DND-41 (cell line): ENCODE measurements around the gene RBAK.
A peak's percentile ranks its signal among the peaks of the same experiment; 100 is the strongest.

Source experiments
- ATAC-seq: fragments of 200-7000 bp; cut with Tn5 transposase; 3 replicates; pipeline ENCODE4 v1.9.1; 2021; ENCODE audit warnings: low read depth; ENCODE audit not compliant: insufficient read depth
- DNase-seq: peaks from one replicate; pipeline ENCODE4 v3.0.0-alpha.2; 2020
- H2AFZ ChIP-seq: 2 replicates; pipeline ENCODE4 v1.6.0; 2012; ENCODE audit warnings: low read depth, low read length
- H3K27ac ChIP-seq: 2 replicates; pipeline ENCODE4 v1.5.1; 2012; ENCODE audit warnings: low read length, inconsistent platforms
- H3K27me3 ChIP-seq: fragments of 200-600 bp; sonication (generic); 2 replicates; pipeline ENCODE4 v1.6.0; 2012; ENCODE audit warnings: low read length, mild to moderate bottlenecking, inconsistent platforms; ENCODE audit not compliant: insufficient read depth, poor library complexity
- H3K36me3 ChIP-seq: 2 replicates; pipeline ENCODE4 v1.5.1; 2012; ENCODE audit warnings: low read length, inconsistent platforms; ENCODE audit not compliant: insufficient read depth
- H3K4me1 ChIP-seq: 2 replicates; pipeline ENCODE4 v1.5.1; 2012; ENCODE audit warnings: mild to moderate bottlenecking, low read length; ENCODE audit not compliant: insufficient read depth
- H3K4me2 ChIP-seq: 2 replicates; pipeline ENCODE4 v1.6.0; 2012; ENCODE audit warnings: mild to moderate bottlenecking, moderate library complexity, low read length, inconsistent platforms; ENCODE audit not compliant: insufficient read depth
- H3K4me3 ChIP-seq, 2 experiments: fragments of 200-600 bp in 1 of 2; shearing (Covaris generic) in 1 of 2; 2 replicates each; pipeline ENCODE4 v1.5.1; 2012 to 2016; ENCODE audit warnings: inconsistent platforms in 2 of 2, low read length in 2 of 2, mild to moderate bottlenecking in 2 of 2, low read depth in 1 of 2, moderate library complexity in 1 of 2
- H3K79me2 ChIP-seq: 2 replicates; pipeline ENCODE4 v1.6.0; 2012; ENCODE audit warnings: low read length, inconsistent platforms; ENCODE audit not compliant: insufficient read depth
- H3K9ac ChIP-seq: 2 replicates; pipeline ENCODE4 v1.6.0; 2012; ENCODE audit warnings: low read depth, mild to moderate bottlenecking, inconsistent platforms, low read length, moderate library complexity
- H3K9me3 ChIP-seq: 2 replicates; pipeline ENCODE4 v1.5.1; 2012; ENCODE audit warnings: low read length, moderate library complexity, mild to moderate bottlenecking, inconsistent platforms; ENCODE audit not compliant: insufficient read depth, severe bottlenecking
- H4K20me1 ChIP-seq: 2 replicates; pipeline ENCODE4 v1.6.0; 2012; ENCODE audit warnings: low read length; ENCODE audit not compliant: insufficient read depth
- CTCF ChIP-seq: IDR thresholded peaks from 2 replicates; pipeline ENCODE4 v1.5.1; 2012; ENCODE audit warnings: borderline replicate concordance, low read length, moderate library complexity, mild to moderate bottlenecking; ENCODE audit not compliant: poor library complexity, severe bottlenecking; ENCODE audit errors: extremely low read depth
- EZH2 ChIP-seq: IDR thresholded peaks from 3 replicates; pipeline ENCODE4 v1.6.1; 2012; ENCODE audit warnings: borderline replicate concordance, low read depth, mild to moderate bottlenecking, moderate library complexity, low read length, inconsistent platforms; ENCODE audit not compliant: severe bottlenecking

The RBAK gene

GRCh38 chr7:5035276-5035675 lies 10.4 kb upstream of the RBAK start:
- Histone ChIP-seq H3K4me1 (no peaks in the 10 kb centered on the region), H4K20me1 (no peaks in the 10 kb centered on the region), H3K4me2 (no peak overlapping the region), H3K9me3 (no peaks in the 10 kb centered on the region), H3K27ac (no peak overlapping the region), H2AFZ (no peak overlapping the region), H3K9ac (no peak overlapping the region), H3K4me3 (no peak overlapping the region), H3K36me3 (no peaks in the 10 kb centered on the region), H3K79me2 (no peaks in the 10 kb centered on the region), H3K27me3 (no peaks in the 10 kb centered on the region)
- no peak for ATAC-seq
- no peak for TF ChIP-seq EZH2
- no peak for TF ChIP-seq CTCF
- no peak for DNase-seq

- no peaks in the 10 kb centered on the region for H3K36me3 ChIP-seq
- ATAC-seq (no peak), DNase-seq (no peak)
Observed at GRCh38 chr7:5036446-5036845, 9.2 kb upstream of the RBAK start.

GRCh38 chr7:5041047-5041446 lies 4.6 kb upstream of the RBAK start:
- peak; percentile 29 for DNase-seq
- peaks cover 4% of the 10 kb centered on the region for H3K79me2 ChIP-seq

More at GRCh38 chr7:5036446-5036845, 9.2 kb upstream of the RBAK start:
- Histone ChIP-seq H3K9ac (no peak overlapping the region), H3K4me3 (no peak overlapping the region), H3K4me1 (peaks cover 6% of the 10 kb centered on the region), H3K27ac (no peak overlapping the region; the same call in 1 of the 2 replicates), H3K9me3 (no peaks in the 10 kb centered on the region), H3K79me2 (no peaks in the 10 kb centered on the region), H3K27me3 (no peaks in the 10 kb centered on the region), H3K4me2 (no peak overlapping the region), H4K20me1 (no peaks in the 10 kb centered on the region), H2AFZ (no peak overlapping the region)
- TF ChIP-seq CTCF (no peak), EZH2 (no peak)

More at GRCh38 chr7:5041047-5041446, 4.6 kb upstream of the RBAK start:
- no peaks in the 10 kb centered on the region for H4K20me1 ChIP-seq
- no peaks in the 10 kb centered on the region for H3K27me3 ChIP-seq
- no peak for TF ChIP-seq CTCF
- no peak for TF ChIP-seq EZH2
- no peak overlapping the region for H3K4me3 ChIP-seq
- H3K4me2 ChIP-seq: no peak overlapping the region
- 0 out of 2 replicates have a peak overlapping the region, but pooled peaks have one; percentile 35 for H3K27ac ChIP-seq
- H2AFZ ChIP-seq: no peak overlapping the region
- peaks cover 23% of the 10 kb centered on the region for H3K4me1 ChIP-seq
- no peaks in the 10 kb centered on the region; the same call in 1 of the 2 replicates for H3K36me3 ChIP-seq
- ATAC-seq: no peak
- H3K9ac ChIP-seq: no peak overlapping the region
- H3K9me3 ChIP-seq: no peaks in the 10 kb centered on the region
